ENCODE measurements around the gene JUND. TPM values are rescaled to one million over a fixed set of nuclear protein-coding genes. Genes with fewer than 3 reads are reported as not detected.

The JUND gene
- total and polyA plus RNA-seq, 2 experiments from 2014 or later: 40.0 to 181 TPM

DNA sequence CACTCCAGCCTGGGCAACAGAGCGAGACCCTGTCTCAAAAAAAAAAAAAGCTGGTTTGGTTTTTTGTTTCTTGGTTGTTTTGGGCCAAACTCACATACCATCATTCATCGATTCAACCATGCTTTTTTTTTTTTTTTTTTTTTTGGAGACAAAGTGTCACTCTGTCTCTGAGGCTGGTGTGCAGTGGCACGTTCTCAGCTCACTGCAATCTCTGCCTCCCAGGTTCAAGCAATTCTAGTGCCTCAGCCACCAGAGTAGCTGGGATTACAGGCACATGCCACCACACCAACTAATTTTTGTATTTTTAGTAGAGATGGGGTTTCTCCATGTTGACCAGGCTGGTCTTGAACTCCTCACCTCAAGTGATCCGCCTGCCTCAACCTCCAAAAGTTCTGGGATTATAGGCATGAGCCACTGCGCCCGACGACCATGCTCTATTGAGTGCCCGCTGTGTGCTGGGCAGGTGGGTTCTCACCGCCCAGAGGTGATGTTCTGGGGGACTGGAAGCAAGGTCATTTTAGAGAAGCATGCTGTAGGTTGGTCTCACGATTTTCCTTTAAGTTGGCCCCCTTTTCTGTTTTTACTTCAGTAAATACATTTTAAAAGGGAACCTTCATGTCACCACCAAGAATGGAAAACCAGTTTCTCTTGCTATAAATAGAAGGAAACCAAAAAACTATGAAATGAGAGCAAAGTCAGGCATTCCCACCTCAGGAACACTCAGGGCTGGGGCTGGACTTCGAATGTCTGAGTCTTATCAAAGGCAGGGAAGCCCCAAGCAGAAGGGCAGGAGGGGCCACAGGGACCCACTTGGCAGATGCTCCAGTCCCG lies 8.3 kb upstream of the JUND start:
- DNase-seq (ENCODE audit: low spot score): no peak
- H2AFZ ChIP-seq: no peak overlapping the region

DNA sequence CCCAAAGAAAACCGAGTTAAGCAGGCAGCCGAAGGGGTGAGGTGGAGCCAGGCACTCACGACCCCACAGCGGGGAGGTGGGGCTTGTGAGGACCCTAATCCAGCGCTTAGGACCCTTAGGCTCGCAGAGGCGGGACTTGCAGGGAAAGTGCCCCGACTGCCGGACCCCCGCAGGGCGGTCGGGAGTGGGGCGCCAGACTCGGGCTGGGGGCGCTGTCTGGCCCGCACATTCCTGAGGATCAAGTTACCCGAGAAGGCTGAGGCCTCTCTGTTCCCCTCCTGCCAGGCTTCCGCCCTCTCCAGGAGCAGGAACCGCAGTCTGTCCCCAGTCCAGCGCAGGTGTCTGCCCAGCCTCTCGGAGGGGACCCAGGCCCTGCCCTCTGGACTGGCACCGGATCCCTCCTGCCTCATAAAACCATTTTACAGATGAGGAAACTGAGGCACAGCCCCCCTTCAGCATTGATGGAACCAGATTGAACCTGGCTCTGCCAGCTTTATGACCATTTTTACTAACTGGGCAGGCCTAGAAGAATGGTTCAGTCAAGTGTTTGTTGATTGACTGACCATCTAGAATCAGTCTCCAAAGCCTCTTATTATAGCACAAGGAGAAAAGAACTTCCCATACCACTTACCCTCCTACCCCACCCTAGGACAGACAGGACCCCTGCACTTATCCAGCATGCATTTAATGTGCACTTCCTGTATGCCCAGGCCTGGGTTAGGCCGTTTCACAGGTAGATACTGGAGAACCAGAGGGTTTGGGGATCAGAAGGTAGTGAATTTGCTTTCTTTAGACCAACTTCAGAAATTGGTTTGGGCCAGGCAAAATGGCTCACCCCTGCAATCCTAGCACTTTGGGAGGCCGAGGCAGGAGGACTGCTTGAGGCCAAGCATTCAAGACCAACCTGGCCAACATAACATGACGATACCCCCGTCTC lies 6.7 kb upstream of the JUND start:
- peak overlapping the region; percentile 56 for H3K4me3 Mint-ChIP-seq
- Histone ChIP-seq H3K27me3 (ENCODE audit: insufficient read depth) (peaks cover 6% of the 10 kb centered on the region; the same call in 1 of the 2 replicates), H3K4me3 (peak overlapping the region; percentile 52), H3K4me2 (peak overlapping the region; percentile 75), H3K27ac (ENCODE audit: low read depth) (peak overlapping the region; percentile 83), H3K4me1 (ENCODE audit: insufficient read depth) (peaks cover 41% of the 10 kb centered on the region), H4K20me1 (replicated peaks; ENCODE audit: insufficient read depth) (no peaks in the 10 kb centered on the region), H2AFZ (peak overlapping the region; percentile 5; the same call in 1 of the 2 replicates), H3K9me2 (ENCODE audit: insufficient read depth) (no peaks in the 10 kb centered on the region), H3K36me3 (ENCODE audit: insufficient read depth) (no peaks in the 10 kb centered on the region), H3K79me2 (replicated peaks; ENCODE audit: insufficient read depth) (no peaks in the 10 kb centered on the region), H3F3A (replicated peaks; ENCODE audit: low read depth) (peaks cover 16% of the 10 kb centered on the region)
- 0 out of 2 replicates have a peak overlapping the region, but pooled peaks have one; percentile 48 for H3K27ac Mint-ChIP-seq
- H3K36me3 Mint-ChIP-seq (ENCODE audit: low read depth): no peaks in the 10 kb centered on the region
- DNase-seq (ENCODE audit: low spot score): peak; percentile 92
- ATAC-seq: peak; percentile 70
- peaks cover 31% of the 10 kb centered on the region for H3K4me1 Mint-ChIP-seq
- peaks cover 14% of the 10 kb centered on the region for H3K27me3 Mint-ChIP-seq (ENCODE audit: insufficient read depth, low read depth, poor library complexity)
- no peaks in the 10 kb centered on the region for H3K9me3 Mint-ChIP-seq
- TF ChIP-seq EZH2phosphoT487 (IDR thresholded peaks at IDR 0.05; ENCODE audit: unreplicated experiment) (no peak), JUNB (IDR thresholded peaks at IDR 0.05; ENCODE audit: unreplicated experiment) (no peak), POLR2AphosphoS5 (IDR thresholded peaks at IDR 0.05; ENCODE audit: low read depth) (peak; percentile 64), CREB1 (CRISPR knock-in tag; IDR thresholded peaks at IDR 0.05; ENCODE audit: low read depth) (no peak), STAT1 (IDR thresholded peaks at IDR 0.05; ENCODE audit: unreplicated experiment) (no peak)
- TF ChIP-seq, protein P1, sequence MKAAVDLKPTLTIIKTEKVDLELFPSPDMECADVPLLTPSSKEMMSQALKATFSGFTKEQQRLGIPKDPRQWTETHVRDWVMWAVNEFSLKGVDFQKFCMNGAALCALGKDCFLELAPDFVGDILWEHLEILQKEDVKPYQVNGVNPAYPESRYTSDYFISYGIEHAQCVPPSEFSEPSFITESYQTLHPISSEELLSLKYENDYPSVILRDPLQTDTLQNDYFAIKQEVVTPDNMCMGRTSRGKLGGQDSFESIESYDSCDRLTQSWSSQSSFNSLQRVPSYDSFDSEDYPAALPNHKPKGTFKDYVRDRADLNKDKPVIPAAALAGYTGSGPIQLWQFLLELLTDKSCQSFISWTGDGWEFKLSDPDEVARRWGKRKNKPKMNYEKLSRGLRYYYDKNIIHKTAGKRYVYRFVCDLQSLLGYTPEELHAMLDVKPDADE (IDR thresholded peaks at IDR 0.05): peak; percentile 76; the same call in 1 of the 2 replicates

More for the DNA sequence above, 8.3 kb upstream of the JUND start:
- Mint-ChIP-seq H3K27ac (no peak overlapping the region; the same call in 1 of the 2 replicates), H3K4me3 (peak overlapping the region; percentile 36; the same call in 2 of the 3 replicates), H3K4me1 (peaks cover 42% of the 10 kb centered on the region), H3K27me3 (ENCODE audit: insufficient read depth, low read depth, poor library complexity) (peaks cover 20% of the 10 kb centered on the region), H3K9me3 (peaks cover 2% of the 10 kb centered on the region; the same call in 1 of the 3 replicates), H3K36me3 (ENCODE audit: low read depth) (no peaks in the 10 kb centered on the region)
- Histone ChIP-seq H3K27me3 (ENCODE audit: insufficient read depth) (peaks cover 6% of the 10 kb centered on the region; the same call in 1 of the 2 replicates), H3K4me2 (peak overlapping the region; percentile 94; the same call in 1 of the 2 replicates), H3F3A (replicated peaks; ENCODE audit: low read depth) (peaks cover 27% of the 10 kb centered on the region), H3K4me3 (no peak overlapping the region), H3K9me2 (ENCODE audit: insufficient read depth) (no peaks in the 10 kb centered on the region), H3K36me3 (ENCODE audit: insufficient read depth) (no peaks in the 10 kb centered on the region), H3K4me1 (ENCODE audit: insufficient read depth) (peaks cover 52% of the 10 kb centered on the region), H4K20me1 (replicated peaks; ENCODE audit: insufficient read depth) (no peaks in the 10 kb centered on the region), H3K79me2 (replicated peaks; ENCODE audit: insufficient read depth) (no peaks in the 10 kb centered on the region; the same call in 1 of the 2 replicates), H3K27ac (ENCODE audit: low read depth) (no peak overlapping the region)
- TF ChIP-seq JUNB (IDR thresholded peaks at IDR 0.05; ENCODE audit: unreplicated experiment) (no peak), CREB1 (CRISPR knock-in tag; IDR thresholded peaks at IDR 0.05; ENCODE audit: low read depth) (no peak), NANOG (IDR thresholded peaks at IDR 0.05; ENCODE audit: borderline replicate concordance) (no peak), EZH2 (IDR thresholded peaks at IDR 0.05; ENCODE audit: low read depth, unreplicated experiment) (no peak)
- TF ChIP-seq, protein P2, sequence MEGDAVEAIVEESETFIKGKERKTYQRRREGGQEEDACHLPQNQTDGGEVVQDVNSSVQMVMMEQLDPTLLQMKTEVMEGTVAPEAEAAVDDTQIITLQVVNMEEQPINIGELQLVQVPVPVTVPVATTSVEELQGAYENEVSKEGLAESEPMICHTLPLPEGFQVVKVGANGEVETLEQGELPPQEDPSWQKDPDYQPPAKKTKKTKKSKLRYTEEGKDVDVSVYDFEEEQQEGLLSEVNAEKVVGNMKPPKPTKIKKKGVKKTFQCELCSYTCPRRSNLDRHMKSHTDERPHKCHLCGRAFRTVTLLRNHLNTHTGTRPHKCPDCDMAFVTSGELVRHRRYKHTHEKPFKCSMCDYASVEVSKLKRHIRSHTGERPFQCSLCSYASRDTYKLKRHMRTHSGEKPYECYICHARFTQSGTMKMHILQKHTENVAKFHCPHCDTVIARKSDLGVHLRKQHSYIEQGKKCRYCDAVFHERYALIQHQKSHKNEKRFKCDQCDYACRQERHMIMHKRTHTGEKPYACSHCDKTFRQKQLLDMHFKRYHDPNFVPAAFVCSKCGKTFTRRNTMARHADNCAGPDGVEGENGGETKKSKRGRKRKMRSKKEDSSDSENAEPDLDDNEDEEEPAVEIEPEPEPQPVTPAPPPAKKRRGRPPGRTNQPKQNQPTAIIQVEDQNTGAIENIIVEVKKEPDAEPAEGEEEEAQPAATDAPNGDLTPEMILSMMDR (conservative IDR thresholded peaks at IDR 0.05; ENCODE audit: low read depth in 2 of 2): no peak
- ATAC-seq: no peak
